CD4-positive, CD25-positive, alpha-beta regulatory T cell (primary cell): ENCODE measurements around the gene BTNL9. TPM values are rescaled to one million over a fixed set of nuclear protein-coding genes. Genes with fewer than 3 reads are reported as not detected.
"Not testable (repeated sequence)": the region's sequence is repeated elsewhere in the genome, so short reads cannot be mapped to it uniquely, and the experiment has no call there.

Source experiments
- ATAC-seq, 2 donors: fragments of 150-1000 bp; cut with Tn5 transposase; one replicate each; pipeline ENCODE4 v1.10.0; 2021; ENCODE audit warnings: low read depth in 2 of 2, moderate number of reproducible peaks in 2 of 2, moderate library complexity in 1 of 2
- DNase-seq, 3 donors: peaks; one replicate each; pipeline versions ENCODE4 v3.0.0 to v3.0.0-alpha.2; 2012 to 2022; ENCODE audit warnings: mixed read lengths in 1 of 3
- H3K27ac ChIP-seq: one replicate; pipeline ENCODE4 v1.7.0; 2013; ENCODE audit warnings: mild to moderate bottlenecking, low read length; ENCODE audit not compliant: insufficient read depth, poor library complexity, severe bottlenecking
- H3K27me3 ChIP-seq: one replicate; pipeline ENCODE4 v1.7.0; 2013; ENCODE audit warnings: low read length; ENCODE audit not compliant: control insufficient read depth, insufficient read depth
- H3K36me3 ChIP-seq: one replicate; pipeline ENCODE4 v1.7.0; 2013; ENCODE audit warnings: mild to moderate bottlenecking, low read length, moderate library complexity; ENCODE audit not compliant: control insufficient read depth, insufficient read depth
- H3K4me1 ChIP-seq: 2 replicates; pipeline ENCODE4 v1.7.0; 2013; ENCODE audit warnings: mild to moderate bottlenecking, low read length; ENCODE audit not compliant: insufficient read depth, control insufficient read depth, poor library complexity, severe bottlenecking
- H3K4me3 ChIP-seq: one replicate; pipeline ENCODE4 v1.7.0; 2013; ENCODE audit warnings: low read depth, mild to moderate bottlenecking, low read length, moderate library complexity
- H3K9me3 ChIP-seq, 2 experiments: 1 replicate in 1 of 2; 2 replicates in 1 of 2; pipeline ENCODE4 v1.7.0; 2013; ENCODE audit warnings: low read length in 2 of 2, mild to moderate bottlenecking in 1 of 2, moderate library complexity in 1 of 2; ENCODE audit not compliant: control insufficient read depth in 2 of 2
- H3K27ac Mint-ChIP-seq, 3 donors: one replicate each; pipeline ENCODE4 v1.8.0; 2020 to 2022; ENCODE audit warnings: mild to moderate bottlenecking in 3 of 3, mixed read lengths in 3 of 3, moderate library complexity in 2 of 3
- H3K27me3 Mint-ChIP-seq: one replicate; pipeline ENCODE4 v1.8.0; 2022; ENCODE audit warnings: mild to moderate bottlenecking, mixed read lengths
- H3K36me3 Mint-ChIP-seq: one replicate; pipeline ENCODE4 v1.8.0; 2020; ENCODE audit warnings: mixed read lengths
- H3K4me1 Mint-ChIP-seq, 4 donors: one replicate each; pipeline ENCODE4 v1.8.0; 2020 to 2022; ENCODE audit warnings: mixed read lengths in 4 of 4, mild to moderate bottlenecking in 1 of 4
- H3K4me3 Mint-ChIP-seq, 4 donors: one replicate each; pipeline ENCODE4 v1.8.0; 2020 to 2022; ENCODE audit warnings: mild to moderate bottlenecking in 4 of 4, mixed read lengths in 4 of 4, moderate library complexity in 3 of 4
- H3K9me3 Mint-ChIP-seq, 7 donors: one replicate each; pipeline ENCODE4 v1.8.0; 2020 to 2022; ENCODE audit warnings: mixed read lengths in 7 of 7, mild to moderate bottlenecking in 3 of 7, moderate library complexity in 2 of 7
- polyA plus RNA-seq, 4 donors: library from polyadenylated mRNA; unstranded; fragments of 300-500 nt; fragmentation: Illumina TruSeq; gene quantifications; one replicate each; pipeline ENCODE4 v1.2.3, GENCODE V29; 2021
- total RNA-seq: library from RNA; stranded (reverse); gene quantifications from one replicate; pipeline ENCODE4 v1.2.3, GENCODE V29; 2022

The BTNL9 gene
- total and polyA plus RNA-seq, 5 donors from 2014 or later, result not detected

- Histone ChIP-seq H3K27ac (no peak overlapping the region), H3K9me3 (no peaks in the 10 kb centered on the region), H3K4me3 (no peak overlapping the region), H3K36me3 (no peaks in the 10 kb centered on the region), H3K27me3 (no peaks in the 10 kb centered on the region), H3K4me1 (no peaks in the 10 kb centered on the region)
- Mint-ChIP-seq H3K36me3 (no peaks in the 10 kb centered on the region), H3K4me3 (no peak overlapping the region), H3K27ac (no peak overlapping the region), H3K9me3 (peaks cover 0 to 2% (median 0%) of the 10 kb centered on the region in 7 donors), H3K27me3 (peaks cover 37% of the 10 kb centered on the region), H3K4me1 (no peaks in the 10 kb centered on the region)
- no peak for ATAC-seq
- no peak for DNase-seq
Measured at GRCh38 chr5:181086026-181086883, 46.2 kb downstream of the BTNL9 start.

- ATAC-seq (no peak), DNase-seq (no peak)
- Histone ChIP-seq H3K27me3 (no peaks in the 10 kb centered on the region), H3K4me1 (no peaks in the 10 kb centered on the region), H3K36me3 (no peaks in the 10 kb centered on the region), H3K27ac (no peak overlapping the region), H3K9me3 (no peaks in the 10 kb centered on the region), H3K4me3 (no peak overlapping the region)
- H3K4me3 Mint-ChIP-seq, result no peak overlapping the region
- H3K36me3 Mint-ChIP-seq, result no peaks in the 10 kb centered on the region
- peaks cover 0 to 2% (median 0%) of the 10 kb centered on the region in 7 donors for H3K9me3 Mint-ChIP-seq
- H3K4me1 Mint-ChIP-seq, result no peaks in the 10 kb centered on the region
- no peak overlapping the region for H3K27ac Mint-ChIP-seq
- H3K27me3 Mint-ChIP-seq, result peaks cover 31% of the 10 kb centered on the region
Measured at GRCh38 chr5:181086884-181087205, 46.8 kb downstream of the BTNL9 start.

- no peaks in the 10 kb centered on the region for H3K36me3 ChIP-seq
- no peaks in the 10 kb centered on the region for H3K4me1 Mint-ChIP-seq
- H3K4me3 Mint-ChIP-seq, result no peak overlapping the region
- no peak overlapping the region for H3K4me3 ChIP-seq
- no peaks in the 10 kb centered on the region for H3K36me3 Mint-ChIP-seq
- H3K9me3 Mint-ChIP-seq, result peaks cover 0 to 2% (median 0%) of the 10 kb centered on the region in 7 donors
- H3K4me1 ChIP-seq, result no peaks in the 10 kb centered on the region
- no peak overlapping the region for H3K27ac Mint-ChIP-seq
- H3K27me3 Mint-ChIP-seq, result peaks cover 29% of the 10 kb centered on the region
- H3K27ac ChIP-seq, result no peak overlapping the region
- DNase-seq, result no peak
- H3K27me3 ChIP-seq, result no peaks in the 10 kb centered on the region
- no peaks in the 10 kb centered on the region for H3K9me3 ChIP-seq
- ATAC-seq, result no peak
Measured at GRCh38 chr5:181087309-181087708, 47.2 kb downstream of the BTNL9 start.

- peaks cover 28% of the 10 kb centered on the region for H3K27me3 Mint-ChIP-seq
- peaks cover 0 to 2% (median 0%) of the 10 kb centered on the region in 7 donors for H3K9me3 Mint-ChIP-seq
- H3K4me1 Mint-ChIP-seq, result no peaks in the 10 kb centered on the region
- H3K9me3 ChIP-seq, result no peaks in the 10 kb centered on the region
- no peak overlapping the region for H3K4me3 ChIP-seq
- H3K4me3 Mint-ChIP-seq, result no peak overlapping the region
- no peak overlapping the region for H3K27ac ChIP-seq
- H3K27ac Mint-ChIP-seq, result no peak overlapping the region
- H3K36me3 ChIP-seq, result no peaks in the 10 kb centered on the region
- no peak for ATAC-seq
- no peaks in the 10 kb centered on the region for H3K27me3 ChIP-seq
- DNase-seq, result peak in 1 of 3 donors; percentile 10
- no peaks in the 10 kb centered on the region for H3K4me1 ChIP-seq
- no peaks in the 10 kb centered on the region for H3K36me3 Mint-ChIP-seq
Measured at GRCh38 chr5:181088289-181088688, 48.2 kb downstream of the BTNL9 start.

GRCh38 chr5:181092428-181092827 lies 52.4 kb downstream of the BTNL9 start:
- no peak overlapping the region for H3K4me3 Mint-ChIP-seq
- H3K27me3 Mint-ChIP-seq, result peaks cover 20% of the 10 kb centered on the region
- no peak for DNase-seq
- Histone ChIP-seq H3K4me1 (no peaks in the 10 kb centered on the region), H3K27ac (no peak overlapping the region), H3K27me3 (no peaks in the 10 kb centered on the region), H3K36me3 (no peaks in the 10 kb centered on the region), H3K4me3 (no peak overlapping the region), H3K9me3 (no peaks in the 10 kb centered on the region)
- no peak overlapping the region for H3K27ac Mint-ChIP-seq
- no peaks in the 10 kb centered on the region for H3K36me3 Mint-ChIP-seq
- H3K4me1 Mint-ChIP-seq, result no peaks in the 10 kb centered on the region
- no peaks in the 10 kb centered on the region for H3K9me3 Mint-ChIP-seq
- ATAC-seq, result no peak

GRCh38 chr5:181095162-181095561 lies 55.1 kb downstream of the BTNL9 start:
- not testable (repeated sequence) for H3K4me1 ChIP-seq, H3K27ac Mint-ChIP-seq, H3K4me3 Mint-ChIP-seq, H3K9me3 Mint-ChIP-seq, H3K4me3 ChIP-seq, H3K27ac ChIP-seq, DNase-seq, H3K9me3 ChIP-seq, H3K36me3 ChIP-seq, H3K36me3 Mint-ChIP-seq, ATAC-seq, H3K27me3 ChIP-seq
- H3K4me1 Mint-ChIP-seq, result peaks cover 0 to 16% (median 0%) of the 10 kb centered on the region in 4 donors
- H3K27me3 Mint-ChIP-seq, result peaks cover 35% of the 10 kb centered on the region

- H3K4me3 Mint-ChIP-seq, H3K4me3 ChIP-seq, H3K36me3 Mint-ChIP-seq, H3K36me3 ChIP-seq, H3K9me3 Mint-ChIP-seq, H3K27ac Mint-ChIP-seq, DNase-seq, ATAC-seq, H3K27ac ChIP-seq, H3K9me3 ChIP-seq, H3K4me1 ChIP-seq, H3K27me3 ChIP-seq: not testable (repeated sequence)
- Mint-ChIP-seq H3K4me1 (peaks cover 0 to 17% (median 0%) of the 10 kb centered on the region in 4 donors), H3K27me3 (peaks cover 37% of the 10 kb centered on the region)
Measured at GRCh38 chr5:181096721-181097382, 56.8 kb downstream of the BTNL9 start.

GRCh38 chr5:181097383-181097753 lies 57.3 kb downstream of the BTNL9 start:
- not testable (repeated sequence) for H3K9me3 Mint-ChIP-seq, H3K4me3 Mint-ChIP-seq
- peaks cover 0 to 17% (median 0%) of the 10 kb centered on the region in 4 donors for H3K4me1 Mint-ChIP-seq

More at GRCh38 chr5:181097383-181097753, 57.3 kb downstream of the BTNL9 start:
- not testable (repeated sequence) for H3K4me1 ChIP-seq, H3K27ac Mint-ChIP-seq, H3K9me3 ChIP-seq, H3K36me3 Mint-ChIP-seq, H3K4me3 ChIP-seq, DNase-seq, ATAC-seq, H3K36me3 ChIP-seq, H3K27me3 ChIP-seq, H3K27ac ChIP-seq
- peaks cover 37% of the 10 kb centered on the region for H3K27me3 Mint-ChIP-seq
